GM18909 (cell line): ENCODE data around the gene SSR1.

Experiments used
- ATAC-seq: cut with Tn5 transposase; IDR thresholded peaks from one replicate; pipeline ENCODE4 v1.9.1; 2021; ENCODE audit warnings: mild to moderate bottlenecking; ENCODE audit not compliant: unreplicated experiment, poor library complexity

Gene SSR1

GRCh38 chr6:7261032-7261841 is 51.8 kb downstream of the SSR1 start:
- ATAC-seq: peak; percentile 72

DNA sequence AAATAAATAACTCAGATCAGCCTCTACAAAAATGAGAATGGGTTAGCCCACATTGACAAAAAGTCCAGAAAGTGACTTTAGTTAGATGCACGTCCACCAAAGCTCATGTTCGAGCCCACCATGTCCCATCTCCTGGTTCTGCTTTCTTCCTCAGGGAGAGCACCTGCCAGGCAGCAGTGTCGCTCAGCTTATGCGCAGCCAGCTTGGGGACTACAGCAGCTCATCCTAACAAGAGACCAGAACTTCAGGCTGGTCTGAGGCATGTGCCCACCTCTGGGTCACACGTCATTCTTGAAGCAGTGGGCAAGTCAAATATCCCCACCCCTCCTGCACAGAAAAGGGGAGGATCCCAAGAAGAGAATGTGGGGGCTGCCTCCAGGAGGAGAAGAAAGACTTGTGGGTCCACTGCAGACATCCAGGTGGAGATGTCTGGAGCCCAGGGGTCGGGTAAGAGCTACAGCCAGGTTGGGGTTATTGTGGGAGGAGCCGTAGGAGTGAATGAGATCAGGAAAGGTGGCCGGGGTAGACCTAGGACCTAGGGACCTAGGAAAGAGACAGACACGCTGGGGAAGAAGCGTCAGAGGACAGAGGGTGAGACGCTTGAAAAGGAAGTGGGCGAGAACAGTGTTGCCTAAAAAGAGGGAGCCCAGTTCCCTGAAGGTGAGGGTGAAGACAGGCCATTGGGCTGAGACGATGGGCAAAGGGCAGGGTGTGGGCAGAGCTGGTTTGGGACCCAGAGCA is 52.5 kb downstream of the SSR1 start:
- no peak for ATAC-seq

DNA sequence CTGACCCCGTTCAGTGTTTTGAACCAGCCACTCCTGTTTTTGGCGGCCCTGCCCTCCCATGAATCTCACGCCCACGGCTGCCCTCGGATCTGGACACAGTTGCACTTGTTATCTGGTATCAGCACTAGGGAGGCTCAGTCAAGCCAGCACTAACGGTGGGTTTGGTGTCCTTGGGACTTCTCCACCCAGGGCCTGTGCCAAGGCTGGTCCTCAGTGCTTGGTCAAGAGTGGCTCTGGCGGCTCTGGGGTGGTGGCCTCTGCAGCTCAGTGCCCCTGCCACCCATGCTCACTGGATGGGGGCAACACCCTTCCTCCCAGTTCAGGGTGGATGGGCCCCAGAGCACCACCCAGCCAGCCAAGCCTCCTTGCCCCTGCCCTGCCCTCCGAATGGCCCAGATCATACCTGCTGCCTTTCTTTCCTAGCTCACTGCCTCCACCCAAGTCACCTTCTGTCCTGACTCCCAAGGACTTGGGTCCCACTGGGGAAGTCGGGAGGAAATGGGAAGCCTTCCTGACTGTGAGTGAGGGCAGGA is 54.7 kb downstream of the SSR1 start:
- no peak for ATAC-seq

DNA sequence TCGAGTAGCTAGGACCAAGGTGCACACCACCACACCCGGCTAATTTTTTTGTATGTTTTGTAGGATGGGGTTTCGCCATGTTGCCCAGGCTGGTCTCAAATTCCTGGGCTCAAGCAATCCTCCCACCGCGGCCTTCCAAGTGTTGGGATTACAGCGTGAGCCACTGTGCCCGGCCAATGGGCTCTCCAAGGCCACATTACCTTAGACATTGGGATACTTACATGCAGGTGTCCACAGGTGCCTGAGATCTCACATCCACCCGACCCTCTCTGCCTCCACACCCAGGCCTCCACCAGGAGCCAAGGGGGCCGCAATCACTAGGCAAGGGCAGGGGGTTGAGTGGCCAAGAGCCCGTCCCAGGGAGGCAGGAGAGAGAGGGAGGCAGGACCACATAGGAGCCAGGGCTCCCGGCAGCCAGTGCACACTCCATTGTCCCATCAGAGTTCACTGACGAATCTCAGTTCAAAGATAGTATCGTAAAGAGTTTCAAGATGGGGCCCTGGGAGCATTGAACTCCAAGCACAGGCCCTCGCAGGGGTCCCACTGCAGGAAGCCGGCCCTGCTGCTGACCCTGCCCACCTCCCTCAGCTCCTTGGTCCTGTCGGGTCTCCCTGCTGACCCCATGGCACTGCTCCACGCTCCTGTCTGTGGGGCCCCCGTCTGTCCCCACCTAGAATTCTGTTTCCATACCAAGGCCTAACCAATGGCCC is 55.3 kb downstream of the SSR1 start:
- no peak for ATAC-seq

DNA sequence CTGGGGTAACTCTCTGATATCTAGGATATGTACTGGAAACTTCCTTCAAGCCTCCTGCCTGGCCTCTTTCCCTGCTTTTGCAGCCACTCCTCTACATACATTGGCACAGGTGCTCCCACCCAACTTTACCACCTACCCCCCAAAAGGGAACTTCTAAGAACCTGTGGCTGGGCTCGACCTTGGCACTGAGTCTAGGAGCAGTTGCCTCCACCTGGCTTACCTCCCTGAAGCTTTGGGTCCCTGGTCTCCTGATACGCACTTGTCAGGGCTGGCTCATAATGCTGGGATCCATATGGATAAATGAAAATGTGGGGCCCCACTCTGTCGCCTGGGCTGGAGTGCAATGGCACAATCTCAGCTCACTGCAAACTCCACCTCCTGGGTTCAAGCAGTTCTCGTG is 56.2 kb downstream of the SSR1 start:
- no peak for ATAC-seq

GRCh38 chr6:7255918-7256317 is 57.1 kb downstream of the SSR1 start:
- ATAC-seq: no peak

DNA sequence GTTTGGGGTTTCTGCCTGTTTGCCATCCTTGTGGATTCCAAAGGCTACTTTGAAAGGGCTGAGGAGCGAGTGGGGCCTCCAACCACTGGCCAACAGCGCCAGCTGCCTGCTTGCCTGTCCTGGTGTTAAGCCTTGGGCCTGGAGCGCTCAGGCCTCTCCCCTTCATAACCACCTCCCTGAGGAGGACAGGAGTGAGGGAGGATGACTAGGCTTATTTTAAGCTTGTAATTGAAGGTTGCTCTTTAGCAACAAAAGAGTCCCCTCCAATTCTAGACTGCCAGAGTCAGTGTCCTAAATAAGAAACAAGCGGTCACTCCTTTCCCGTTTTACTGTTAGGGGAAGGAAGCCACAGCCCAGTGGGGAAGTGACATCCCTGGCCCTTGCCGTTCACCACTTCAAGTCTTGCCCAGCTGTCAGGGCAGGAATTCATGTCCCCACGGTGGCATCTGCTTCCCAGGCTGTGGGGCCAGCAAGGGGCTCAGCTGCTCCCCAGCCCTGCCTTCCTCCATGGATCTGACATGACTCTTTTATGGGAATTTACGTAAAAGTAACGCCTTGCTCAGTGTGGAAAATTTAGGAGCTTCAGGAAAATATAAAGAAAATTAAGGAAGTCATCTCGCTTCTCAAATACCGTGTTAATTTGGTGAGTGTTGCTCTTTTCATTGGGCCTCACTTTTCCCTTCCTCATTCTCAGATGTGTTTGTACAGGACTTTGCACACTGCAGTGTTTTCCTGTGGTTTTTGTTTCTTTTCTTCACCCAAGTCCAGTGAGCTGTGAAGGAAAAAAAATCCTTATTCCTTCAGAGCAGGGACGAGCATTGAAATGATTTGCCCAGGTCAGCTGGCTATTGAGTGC is 57.8 kb downstream of the SSR1 start:
- ATAC-seq: no peak

DNA sequence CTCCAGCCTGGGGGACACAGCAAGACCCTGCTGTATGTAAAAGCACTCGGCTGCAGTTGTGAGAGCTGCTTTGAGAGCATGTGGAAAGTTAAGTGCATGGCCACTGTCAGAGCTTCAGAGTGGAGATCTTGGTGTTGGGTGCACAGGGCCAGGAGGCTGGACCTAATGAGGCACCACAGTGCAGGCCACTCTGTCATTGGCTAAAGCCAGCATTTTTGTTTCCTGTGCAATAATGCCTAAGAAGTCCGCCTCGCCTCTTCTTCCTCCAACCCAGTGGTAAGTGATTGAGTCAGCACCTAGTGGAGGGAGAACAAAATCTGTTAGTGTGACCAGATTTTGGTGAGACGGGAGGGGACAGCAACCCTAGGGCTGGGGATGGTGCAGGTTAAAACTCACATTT is 60.6 kb downstream of the SSR1 start:
- no peak for ATAC-seq

- ATAC-seq: no peak
These were observed 61.2 kb downstream of the SSR1 start for GRCh38 chr6:7251646-7252260.

DNA sequence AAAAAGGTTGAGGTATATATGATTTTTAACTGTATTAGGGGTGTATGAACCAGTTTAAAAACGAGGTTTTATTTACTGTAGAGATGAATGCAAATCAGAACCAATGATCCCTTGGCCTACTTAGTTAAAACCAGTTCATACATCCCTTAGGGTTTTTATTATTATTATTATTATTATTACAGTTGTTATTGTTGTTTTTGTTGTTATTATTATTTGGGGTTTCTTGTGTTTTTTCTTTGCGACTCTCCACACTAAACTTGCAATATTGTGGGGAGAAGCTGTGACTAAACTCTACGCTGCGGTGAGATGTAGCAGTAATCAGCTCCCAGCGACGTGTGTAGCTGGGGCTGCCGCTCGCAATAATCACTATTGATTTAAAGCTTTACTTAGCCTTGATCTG is 62.2 kb downstream of the SSR1 start:
- no peak for ATAC-seq

DNA sequence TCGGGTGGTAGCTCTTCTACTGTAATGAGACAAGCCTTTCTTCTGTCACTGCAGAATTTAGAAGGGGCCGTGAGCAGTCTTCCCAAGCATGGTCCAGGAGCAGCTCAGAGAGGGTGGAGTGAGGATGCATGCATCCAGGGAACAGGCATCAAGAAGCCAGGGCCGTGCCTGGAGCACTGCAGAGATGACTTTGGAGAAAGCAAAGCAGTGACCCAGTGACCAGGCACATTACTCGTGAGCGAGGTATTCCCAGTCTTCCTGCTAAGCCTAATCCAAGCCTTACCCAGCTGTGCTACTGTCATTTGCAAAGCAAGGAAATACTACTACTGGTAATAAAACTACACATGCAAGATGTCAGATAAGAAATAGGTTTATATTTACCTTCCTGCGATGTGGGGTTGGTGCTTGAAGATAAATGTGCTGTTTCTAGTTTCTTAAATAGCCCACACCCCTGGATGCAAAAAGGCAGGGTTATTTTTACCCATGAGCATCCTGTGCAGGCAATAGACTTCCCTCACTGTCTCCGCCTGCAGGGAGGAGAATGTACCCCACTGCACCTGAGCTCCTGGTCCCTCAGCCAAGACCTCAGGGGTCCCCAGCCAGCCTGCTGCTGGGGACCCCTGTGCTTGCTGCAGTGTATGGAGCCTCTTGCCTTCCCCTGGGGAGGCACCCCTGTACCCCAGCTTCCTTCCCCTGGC is 62.9 kb downstream of the SSR1 start:
- ATAC-seq: no peak

DNA sequence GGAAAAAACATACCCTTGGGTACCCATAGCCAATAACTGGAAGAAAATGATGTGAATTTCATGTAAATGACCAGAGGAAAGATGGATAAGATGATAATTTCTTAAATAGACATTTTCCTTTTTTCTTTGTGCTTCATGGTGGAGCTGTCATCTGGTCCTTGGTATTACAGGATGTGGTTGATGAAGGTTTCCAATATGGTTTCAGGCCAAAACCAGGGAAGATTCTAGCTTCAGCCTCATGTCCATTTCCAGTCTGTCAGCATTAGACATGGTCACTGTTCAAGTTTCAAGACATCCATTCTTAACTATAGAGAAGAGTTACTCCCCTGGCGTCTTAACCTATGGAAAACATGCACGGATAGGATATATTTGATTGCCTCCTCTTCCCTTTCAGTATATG is 63.6 kb downstream of the SSR1 start:
- no peak for ATAC-seq

- ATAC-seq: no peak
These were observed 65.2 kb downstream of the SSR1 start for GRCh38 chr6:7247828-7248227.

- ATAC-seq: no peak
These were observed 65.9 kb downstream of the SSR1 start for GRCh38 chr6:7247179-7247456.

- no peak for ATAC-seq
These were observed 66.4 kb downstream of the SSR1 start for GRCh38 chr6:7246401-7247178.

DNA sequence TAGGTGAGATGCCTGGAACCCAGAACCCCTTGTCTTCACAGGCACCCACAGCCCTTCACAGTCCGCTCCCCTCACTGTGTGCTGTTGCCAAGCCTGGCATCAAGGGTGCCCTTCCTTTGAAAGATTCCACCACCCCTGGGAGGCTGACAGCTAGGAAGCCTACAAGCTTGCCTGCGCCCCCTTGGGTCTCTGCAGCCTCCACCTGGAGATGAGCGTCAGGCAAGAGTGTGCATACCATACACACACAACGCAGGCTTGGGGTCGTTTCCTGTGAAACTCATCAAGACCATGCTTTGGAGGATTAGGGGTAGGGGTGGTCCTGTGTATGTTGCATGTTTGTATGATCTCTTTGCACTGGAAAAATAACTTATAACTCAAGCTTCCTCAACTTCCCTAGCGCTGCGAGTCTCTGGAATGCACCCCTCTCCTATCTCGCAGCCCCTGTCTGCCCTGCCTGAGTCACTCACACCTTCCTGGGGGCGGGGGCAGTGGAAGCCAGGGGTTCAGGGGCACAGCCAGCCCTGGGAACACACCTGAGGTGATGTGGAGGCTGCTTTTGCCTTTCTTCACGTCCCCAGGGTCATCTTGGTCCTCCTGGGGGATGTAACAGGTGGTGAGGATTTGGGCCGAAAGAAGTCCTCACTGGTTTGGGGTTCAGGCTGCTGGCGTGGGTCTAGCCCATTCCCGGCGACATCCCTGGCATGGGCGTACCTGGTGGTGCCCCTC is 67.2 kb downstream of the SSR1 start:
- ATAC-seq: no peak

- no peak for ATAC-seq
These were observed 69.6 kb downstream of the SSR1 start for GRCh38 chr6:7243179-7243981.
